OCI-LY7 (cell line): ENCODE measurements around the gene TRRAP. TPM values are rescaled to one million over a fixed set of nuclear protein-coding genes. Genes with fewer than 3 reads are reported as not detected.

Experiments used
- BruUV-seq: library from RNA; stranded (reverse); fragments of 400-500 nt; replicated peaks from 2 replicates; lab custom pipeline; 2021; lab: Mats Ljungman, UMichigan
- CTCF ChIA-PET: fragments of 300-600 bp; sonication (Branson Sonifier 250); formaldehyde crosslinking; loops from one replicate; lab custom pipeline; 2022; ENCODE audit warnings: antibody characterized with exemption; ENCODE audit not compliant: unreplicated experiment; lab: Charles Lee
- POLR2A ChIA-PET: fragments of 300-600 bp; sonication (Branson Sonifier 250); formaldehyde crosslinking; loops from one replicate; lab custom pipeline; 2022; ENCODE audit warnings: antibody characterized with exemption; lab: Charles Lee
- DNase-seq: peaks from one replicate; pipeline ENCODE4 v3.0.0-alpha.2; 2015; ENCODE audit warnings: low spot score
- H2AFZ ChIP-seq: fragments of 200-600 bp; sonication (generic), shearing (Covaris generic); 2 replicates; pipeline ENCODE4 v1.6.1; 2014; ENCODE audit warnings: mild to moderate bottlenecking, antibody characterized with exemption, low read length, moderate library complexity
- H3K27ac ChIP-seq: fragments of 200-600 bp; sonication (generic); 2 replicates; pipeline ENCODE4 v1.5.1; 2014; ENCODE audit warnings: mixed run types, low read depth, mild to moderate bottlenecking, moderate library complexity, low read length, inconsistent platforms; ENCODE audit not compliant: poor library complexity, severe bottlenecking
- H3K36me3 ChIP-seq: fragments of 200-600 bp; sonication (generic); 2 replicates; pipeline ENCODE4 v1.6.1; 2014; ENCODE audit warnings: mild to moderate bottlenecking, antibody characterized with exemption, low read length, moderate library complexity, mixed read lengths; ENCODE audit not compliant: insufficient read depth
- H3K4me1 ChIP-seq: fragments of 200-600 bp; sonication (generic); 2 replicates; pipeline ENCODE4 v1.5.1; 2014; ENCODE audit warnings: mild to moderate bottlenecking, low read length; ENCODE audit not compliant: insufficient read depth, poor library complexity, severe bottlenecking
- H3K4me2 ChIP-seq: fragments of 200-600 bp; sonication (generic); 2 replicates; pipeline ENCODE4 v1.6.1; 2014; ENCODE audit warnings: mild to moderate bottlenecking, low read length
- H3K4me3 ChIP-seq: fragments of 200-600 bp; sonication (generic); 2 replicates; pipeline ENCODE4 v1.5.1; 2014; ENCODE audit warnings: mild to moderate bottlenecking, low read depth, low read length; ENCODE audit not compliant: poor library complexity, severe bottlenecking
- H3K79me2 ChIP-seq: fragments of 200-600 bp; sonication (generic); 2 replicates; pipeline ENCODE4 v1.6.1; 2016; ENCODE audit warnings: low read depth, mild to moderate bottlenecking, low read length, moderate library complexity, mixed read lengths; ENCODE audit not compliant: insufficient read depth
- H3K9me2 ChIP-seq: fragments of 200-600 bp; sonication (generic); 2 replicates; pipeline ENCODE4 v1.6.1; 2016; ENCODE audit warnings: mild to moderate bottlenecking, low read length, mixed read lengths; ENCODE audit not compliant: insufficient read depth
- H3K9me3 ChIP-seq: fragments of 200-600 bp; sonication (generic); 2 replicates; pipeline ENCODE4 v1.6.1; 2014; ENCODE audit warnings: mild to moderate bottlenecking, mixed run types, low read length, mixed read lengths
- H4K20me1 ChIP-seq: fragments of 200-600 bp; sonication (generic); 2 replicates; pipeline ENCODE4 v1.6.1; 2014; ENCODE audit warnings: mild to moderate bottlenecking, antibody characterized with exemption, low read length, moderate library complexity, mixed read lengths; ENCODE audit not compliant: insufficient read depth
- EZH2phosphoT487 ChIP-seq: fragments of 200-600 bp; sonication (generic); IDR thresholded peaks from 2 replicates; pipeline ENCODE4 v1.6.1; 2018; ENCODE audit warnings: low read depth, borderline replicate concordance, mild to moderate bottlenecking, mixed run types, antibody characterized with exemption, low read length, moderate library complexity, mixed read lengths
- intact Hi-C: fragments of 100-400 bp; cut with micrococcal nuclease; formaldehyde crosslinking; loops from one replicate; pipeline ENCODE4 v1.10.0; 2022; ENCODE audit not compliant: unreplicated experiment
- total RNA-seq, 2 experiments: library from RNA; depleted of rRNA in 1 of 2; stranded (reverse); fragments of >200 nt in 1 of 2; shearing (Covaris generic) in 1 of 2; gene quantifications; 2 replicates each; pipeline ENCODE4 v1.2.3, GENCODE V29; 2014 to 2022
- TF ChIP-seq, protein P1 (sequence below): fragments of 200-600 bp; sonication (generic); conservative IDR thresholded peaks from 2 replicates; pipeline ENCODE4 v1.5.1; 2014; ENCODE audit warnings: mild to moderate bottlenecking, antibody characterized with exemption, low read length, moderate library complexity, mixed read lengths

TRRAP gene
- total RNA-seq, 2 experiments from 2014 or later: 50.4 to 86.1 TPM

DNA sequence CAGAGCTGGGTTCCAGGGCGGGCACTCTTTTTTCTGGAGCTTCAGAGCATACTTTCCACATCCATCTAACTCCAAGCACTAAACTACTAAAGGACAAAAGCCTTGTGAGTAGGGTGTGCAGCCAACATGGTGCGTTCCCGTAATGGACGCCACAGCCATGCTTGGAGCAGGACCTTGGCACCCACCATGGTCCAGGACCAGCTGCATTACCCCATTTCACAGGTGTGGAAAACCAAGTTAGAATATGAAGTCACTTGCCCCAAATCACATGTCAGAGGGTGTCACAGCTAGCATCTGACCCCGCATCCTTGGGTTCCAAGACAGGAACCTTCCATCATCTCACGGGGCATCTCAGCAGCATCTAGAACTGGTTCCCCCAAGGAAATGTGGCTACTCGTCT is 153.2 kb downstream of the TRRAP start:
- no peaks in the 10 kb centered on the region for H3K9me3 ChIP-seq
- intact Hi-C loops: no loop called here
- H2AFZ ChIP-seq: no peak overlapping the region
- no TSS peak for BruUV-seq
- POLR2A ChIA-PET: interaction anchor here (0.6 kb wide), 1 partner anchor 128 kb away, joined by 11 read pairs; no protein-coding TSS in a partner anchor
- H3K4me2 ChIP-seq: no peak overlapping the region
- no peaks in the 10 kb centered on the region for H3K9me2 ChIP-seq
- TF ChIP-seq, protein P1, sequence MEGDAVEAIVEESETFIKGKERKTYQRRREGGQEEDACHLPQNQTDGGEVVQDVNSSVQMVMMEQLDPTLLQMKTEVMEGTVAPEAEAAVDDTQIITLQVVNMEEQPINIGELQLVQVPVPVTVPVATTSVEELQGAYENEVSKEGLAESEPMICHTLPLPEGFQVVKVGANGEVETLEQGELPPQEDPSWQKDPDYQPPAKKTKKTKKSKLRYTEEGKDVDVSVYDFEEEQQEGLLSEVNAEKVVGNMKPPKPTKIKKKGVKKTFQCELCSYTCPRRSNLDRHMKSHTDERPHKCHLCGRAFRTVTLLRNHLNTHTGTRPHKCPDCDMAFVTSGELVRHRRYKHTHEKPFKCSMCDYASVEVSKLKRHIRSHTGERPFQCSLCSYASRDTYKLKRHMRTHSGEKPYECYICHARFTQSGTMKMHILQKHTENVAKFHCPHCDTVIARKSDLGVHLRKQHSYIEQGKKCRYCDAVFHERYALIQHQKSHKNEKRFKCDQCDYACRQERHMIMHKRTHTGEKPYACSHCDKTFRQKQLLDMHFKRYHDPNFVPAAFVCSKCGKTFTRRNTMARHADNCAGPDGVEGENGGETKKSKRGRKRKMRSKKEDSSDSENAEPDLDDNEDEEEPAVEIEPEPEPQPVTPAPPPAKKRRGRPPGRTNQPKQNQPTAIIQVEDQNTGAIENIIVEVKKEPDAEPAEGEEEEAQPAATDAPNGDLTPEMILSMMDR: no peak
- no peak for TF ChIP-seq EZH2phosphoT487
- H3K36me3 ChIP-seq: peaks cover 86% of the 10 kb centered on the region
- H3K4me3 ChIP-seq: no peak overlapping the region
- CTCF ChIA-PET: interaction anchor here (0.5 kb wide), 1 partner anchor 752 kb away, joined by 5 read pairs; no protein-coding TSS in a partner anchor
- DNase-seq: no peak
- no peaks in the 10 kb centered on the region for H4K20me1 ChIP-seq
- H3K79me2 ChIP-seq: no peaks in the 10 kb centered on the region
- no peak overlapping the region for H3K27ac ChIP-seq
- peaks cover 8% of the 10 kb centered on the region for H3K4me1 ChIP-seq

DNA sequence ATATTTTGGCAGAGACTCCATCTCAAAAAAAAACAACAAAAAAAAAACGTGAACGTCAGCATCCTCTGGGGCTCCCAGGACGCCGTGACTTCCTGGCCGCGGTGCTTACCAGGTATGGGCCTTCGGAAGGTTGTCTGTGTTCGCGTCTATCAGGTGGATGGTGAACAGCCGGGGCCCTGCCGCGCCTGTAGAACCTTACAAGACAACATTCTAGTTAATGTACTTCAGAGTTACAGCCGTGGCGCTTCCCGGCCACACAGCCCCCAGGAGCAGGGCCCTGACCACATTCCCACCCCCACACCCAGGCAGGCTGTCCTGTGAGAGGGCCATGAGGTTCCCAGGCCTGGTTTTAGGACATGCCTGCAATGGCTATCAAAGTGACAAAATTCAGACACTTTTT is 154.6 kb downstream of the TRRAP start:
- Histone ChIP-seq H3K9me2 (no peaks in the 10 kb centered on the region), H3K27ac (no peak overlapping the region), H3K4me3 (no peak overlapping the region), H2AFZ (no peak overlapping the region), H3K4me1 (peaks cover 12% of the 10 kb centered on the region), H3K9me3 (no peaks in the 10 kb centered on the region), H3K4me2 (no peak overlapping the region), H3K36me3 (peaks cover 97% of the 10 kb centered on the region), H3K79me2 (no peaks in the 10 kb centered on the region), H4K20me1 (no peaks in the 10 kb centered on the region)
- TF ChIP-seq, protein P1: no peak
- TF ChIP-seq EZH2phosphoT487: no peak
- BruUV-seq: no TSS peak
- CTCF ChIA-PET: no interaction called here
- intact Hi-C loops: no loop called here
- POLR2A ChIA-PET: no interaction called here
- DNase-seq: no peak

DNA sequence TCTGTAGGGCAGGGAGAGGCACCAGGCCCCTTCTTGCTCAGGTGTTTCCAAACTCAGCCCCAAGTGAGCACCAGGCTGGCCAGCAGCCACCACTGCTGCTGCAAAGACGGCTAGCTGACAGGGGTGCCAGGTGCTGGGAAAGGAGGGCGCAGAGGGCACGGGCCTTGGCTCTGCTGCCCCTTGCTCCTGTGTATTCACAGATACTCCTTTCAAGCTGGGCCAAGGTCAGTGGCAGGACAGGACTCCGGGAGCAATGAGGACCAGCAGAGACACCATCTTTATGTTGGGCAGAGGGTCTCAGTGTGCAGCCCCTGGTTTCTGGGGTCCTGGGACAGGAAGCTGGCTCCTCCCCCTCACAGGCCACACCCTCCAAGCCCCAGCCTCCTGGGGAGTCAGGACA is 155.4 kb downstream of the TRRAP start:
- Histone ChIP-seq H3K4me2 (no peak overlapping the region), H3K4me1 (peaks cover 12% of the 10 kb centered on the region), H3K9me3 (no peaks in the 10 kb centered on the region), H3K9me2 (no peaks in the 10 kb centered on the region), H3K27ac (no peak overlapping the region), H3K36me3 (peaks cover 96% of the 10 kb centered on the region), H3K79me2 (no peaks in the 10 kb centered on the region), H3K4me3 (no peak overlapping the region), H2AFZ (no peak overlapping the region), H4K20me1 (no peaks in the 10 kb centered on the region)
- intact Hi-C loops: no loop called here
- ChIA-PET POLR2A (no interaction called here), CTCF (no interaction called here)
- TF ChIP-seq EZH2phosphoT487: no peak
- TF ChIP-seq, protein P1: no peak
- BruUV-seq: no TSS peak
- DNase-seq: no peak
